Left renal pelvis (tissue), 4 donors: Measurements from ENCODE around the gene PRDM15. TPM values are rescaled to one million over a fixed set of nuclear protein-coding genes. Genes with fewer than 3 reads are reported as not detected.

Source experiments
- DNase-seq, 4 donors: peaks; one replicate each; pipeline ENCODE4 v3.0.0-alpha.2; 2013; ENCODE audit warnings: low read depth in 4 of 4, low spot score in 3 of 4
- polyA plus RNA-seq, 4 donors: library from polyadenylated mRNA; unstranded; fragments of 120-200 nt; gene quantifications; one replicate each; pipeline ENCODE4 v1.2.1, GENCODE V29; 2013; ENCODE audit not compliant: insufficient read length in 4 of 4

PRDM15 gene
- polyA plus RNA-seq, 4 donors: 5.7 to 8.0 (median 6.2) TPM

- no peak for DNase-seq
Measured at GRCh38 chr21:41769111-41769510, 110.0 kb downstream of the PRDM15 start.

GRCh38 chr21:41768437-41769042 lies 110.6 kb downstream of the PRDM15 start:
- DNase-seq: no peak

- DNase-seq: no peak
Measured at GRCh38 chr21:41767606-41768436, 111.3 kb downstream of the PRDM15 start.

- peak in 1 of 4 donors; percentile 68 for DNase-seq
Measured at GRCh38 chr21:41766883-41767605, 112.1 kb downstream of the PRDM15 start, which contains the start of gene RIPK4. RIPK4 (minus strand) TSS chr21:41767052; CDS start chr21:41767041, 11 bp downstream.

GRCh38 chr21:41765973-41766882 lies 112.9 kb downstream of the PRDM15 start:
- DNase-seq: no peak

- DNase-seq: no peak
Measured at GRCh38 chr21:41765420-41765821, 113.7 kb downstream of the PRDM15 start.

GRCh38 chr21:41764558-41765419 lies 114.4 kb downstream of the PRDM15 start:
- no peak for DNase-seq

GRCh38 chr21:41763996-41764395 lies 115.1 kb downstream of the PRDM15 start:
- DNase-seq: no peak

- no peak for DNase-seq
Measured at GRCh38 chr21:41763398-41763931, 115.7 kb downstream of the PRDM15 start.

- DNase-seq: no peak
Measured at GRCh38 chr21:41762753-41763152, 116.4 kb downstream of the PRDM15 start.

GRCh38 chr21:41761934-41762635 lies 117.1 kb downstream of the PRDM15 start:
- no peak for DNase-seq

- no peak for DNase-seq
Measured at GRCh38 chr21:41761211-41761933, 117.8 kb downstream of the PRDM15 start.

GRCh38 chr21:41760411-41760810 lies 118.7 kb downstream of the PRDM15 start:
- DNase-seq: no peak

- DNase-seq: no peak
Measured at GRCh38 chr21:41759926-41760325, 119.2 kb downstream of the PRDM15 start.

- no peak for DNase-seq
Measured at GRCh38 chr21:41759214-41759840, 119.8 kb downstream of the PRDM15 start.

GRCh38 chr21:41758550-41758949 lies 120.6 kb downstream of the PRDM15 start:
- no peak for DNase-seq
